GM12892 (cell line): ENCODE measurements around the gene MTERF2.

Experiments used
- DNase-seq: peaks from one replicate; pipeline ENCODE4 v3.0.0; 2011; ENCODE audit not compliant: insufficient read length
- FAIRE-seq: peaks from 2 replicates; lab custom pipeline; 2011; peaks lifted over from hg19 to GRCh38; lab: Jason Lieb, UNC
- POLR2A ChIP-seq: IDR thresholded peaks from 2 replicates; pipeline ENCODE4 v1.6.1; 2011; ENCODE audit warnings: low read depth, low read length, control low read depth
- POLR2AphosphoS5 ChIP-seq: IDR thresholded peaks from 2 replicates; pipeline ENCODE4 v1.6.1; 2011; ENCODE audit warnings: low read depth, low read length, control low read depth
- TAF1 ChIP-seq: IDR thresholded peaks from 2 replicates; pipeline ENCODE4 v1.6.1; 2011; ENCODE audit warnings: low read depth, mild to moderate bottlenecking, control low read depth, low read length, borderline replicate concordance

MTERF2 gene

GRCh38 chr12:106934277-106934676 lies 52.7 kb downstream of the MTERF2 start:
- FAIRE-seq = no peak
- TF ChIP-seq TAF1 (no peak), POLR2A (no peak), POLR2AphosphoS5 (no peak)
- no peak for DNase-seq
